ENCODE measurements around the gene MCU. TPM values are rescaled to one million over a fixed set of nuclear protein-coding genes. Genes with fewer than 3 reads are reported as not detected.
"Not testable (repeated sequence)": the region's sequence is repeated elsewhere in the genome, so short reads cannot be mapped to it uniquely, and the experiment has no call there.

Gene MCU
- total RNA-seq, 4 donors from 2014 or later: 13.2 to 29.8 (median 16.3) TPM

GRCh38 chr10:72889391-72889831 lies 197.5 kb downstream of the MCU start:
- DNase-seq (ENCODE audit: low spot score) (no peak), ATAC-seq (ENCODE audit: low FRiP score) (no peak)
- no peak for TF ChIP-seq CTCF (IDR thresholded peaks at IDR 0.05)

GRCh38 chr10:72890086-72890485 lies 198.1 kb downstream of the MCU start:
- TF ChIP-seq CTCF (IDR thresholded peaks at IDR 0.05): no peak

GRCh38 chr10:72893136-72893798 lies 201.3 kb downstream of the MCU start, which contains the start of gene OIT3:
Gene OIT3, plus strand, starts transcription at chr10:72893739. Its CDS starts 60 bp downstream, at chr10:72893799.
- no peak for TF ChIP-seq CTCF (IDR thresholded peaks at IDR 0.05)
- ATAC-seq (ENCODE audit: low FRiP score) (no peak), DNase-seq (ENCODE audit: low spot score) (no peak)

More at GRCh38 chr10:72890086-72890485, 198.1 kb downstream of the MCU start:
- DNase-seq (ENCODE audit: low spot score) (no peak), ATAC-seq (ENCODE audit: low FRiP score) (no peak)

GRCh38 chr10:72895236-72895850 lies 203.4 kb downstream of the MCU start:
- TF ChIP-seq CTCF (IDR thresholded peaks at IDR 0.05): no peak
- no peak for ATAC-seq (ENCODE audit: low FRiP score)
- no peak for DNase-seq (ENCODE audit: low spot score)

GRCh38 chr10:72898616-72899015 lies 206.7 kb downstream of the MCU start:
- TF ChIP-seq CTCF (IDR thresholded peaks at IDR 0.05): no peak
- ATAC-seq (ENCODE audit: low FRiP score): no peak
- no peak for DNase-seq (ENCODE audit: low spot score)

GRCh38 chr10:72899545-72899944 lies 207.6 kb downstream of the MCU start:
- ATAC-seq (ENCODE audit: low FRiP score) (no peak), DNase-seq (ENCODE audit: low spot score) (no peak)
- TF ChIP-seq CTCF (IDR thresholded peaks at IDR 0.05): no peak

- not testable (repeated sequence) for ATAC-seq (ENCODE audit: low FRiP score); DNase-seq (ENCODE audit: low spot score)
Measured at GRCh38 chr10:72903941-72904446, 212.1 kb downstream of the MCU start.
